Caco-2 (cell line): ENCODE data around the gene SLC6A6. TPM values are rescaled to one million over a fixed set of nuclear protein-coding genes. Genes with fewer than 3 reads are reported as not detected.

ENCODE experiments used
- BruUV-seq: library from RNA; stranded (reverse); fragments of 400-500 nt; replicated peaks from 2 replicates; lab custom pipeline; 2021; lab: Mats Ljungman, UMichigan
- CTCF ChIA-PET: fragments of 300-600 bp; sonication (Branson Sonifier 250); formaldehyde crosslinking; loops from one replicate; lab custom pipeline; 2022; ENCODE audit warnings: antibody characterized with exemption; lab: Charles Lee
- POLR2A ChIA-PET: fragments of 300-600 bp; sonication (Branson Sonifier 250); formaldehyde crosslinking; loops from one replicate; lab custom pipeline; 2022; ENCODE audit warnings: antibody characterized with exemption; lab: Charles Lee
- DNase-seq, 2 experiments: peaks; one replicate each; pipeline versions ENCODE4 v3.0.0 to v3.0.0-alpha.2; 2020 to 2022
- H3K27me3 ChIP-seq: replicated peaks from 2 replicates; pipeline ENCODE4 v1.6.0; 2011; ENCODE audit warnings: low read length; ENCODE audit not compliant: control insufficient read depth, insufficient read depth
- H3K36me3 ChIP-seq: 2 replicates; pipeline ENCODE4 v1.5.1; 2011; ENCODE audit warnings: low read length; ENCODE audit not compliant: control insufficient read depth, insufficient read depth
- H3K4me1 ChIP-seq: fragments of 250-450 bp; sonication (Bioruptor Pico); 2 replicates; pipeline ENCODE4 v1.5.1; 2020; ENCODE audit warnings: mild to moderate bottlenecking
- H3K4me3 ChIP-seq: 2 replicates; pipeline ENCODE4 v1.5.1; 2011; ENCODE audit warnings: low read depth, mild to moderate bottlenecking, control low read depth, low read length
- H3K9me3 ChIP-seq: fragments of 250-450 bp; sonication (Bioruptor Pico); 2 replicates; pipeline ENCODE4 v1.5.1; 2020; ENCODE audit warnings: mild to moderate bottlenecking, moderate library complexity
- H3K27ac Mint-ChIP-seq: one replicate; pipeline ENCODE4 v1.8.0; 2022; ENCODE audit warnings: mixed read lengths; ENCODE audit not compliant: unreplicated experiment
- H3K27me3 Mint-ChIP-seq: one replicate; pipeline ENCODE4 v1.8.0; 2022; ENCODE audit warnings: mixed read lengths; ENCODE audit not compliant: insufficient read depth, unreplicated experiment
- H3K36me3 Mint-ChIP-seq: one replicate; pipeline ENCODE4 v1.8.0; 2022; ENCODE audit warnings: mild to moderate bottlenecking, mixed read lengths; ENCODE audit not compliant: insufficient read depth, unreplicated experiment
- H3K4me1 Mint-ChIP-seq: one replicate; pipeline ENCODE4 v1.8.0; 2022; ENCODE audit warnings: low read depth, mixed read lengths; ENCODE audit not compliant: unreplicated experiment
- H3K4me3 Mint-ChIP-seq: one replicate; pipeline ENCODE4 v1.8.0; 2022; ENCODE audit warnings: mild to moderate bottlenecking, moderate library complexity, mixed read lengths; ENCODE audit not compliant: unreplicated experiment
- H3K9me3 Mint-ChIP-seq: one replicate; pipeline ENCODE4 v1.8.0; 2022; ENCODE audit warnings: mixed read lengths; ENCODE audit not compliant: unreplicated experiment
- CTCF ChIP-seq, 2 experiments: fragments of 200-600 bp in 1 of 2; IDR thresholded peaks; 1 replicate in 1 of 2; 2 replicates in 1 of 2; pipeline versions ENCODE4 v1.5.1 to v1.8.0; 2011 to 2022; ENCODE audit warnings: antibody characterized with exemption in 1 of 2, control low read depth in 1 of 2, inconsistent platforms in 1 of 2, low read depth in 1 of 2, low read length in 1 of 2, mild to moderate bottlenecking in 1 of 2, moderate library complexity in 1 of 2; ENCODE audit not compliant: insufficient read depth in 1 of 2, severe bottlenecking in 1 of 2, unreplicated experiment in 1 of 2
- intact Hi-C: fragments of 100-400 bp; cut with micrococcal nuclease; formaldehyde crosslinking; loops from one replicate; pipeline ENCODE4 v1.10.0; 2022; ENCODE audit not compliant: unreplicated experiment
- total RNA-seq: library from RNA; stranded (reverse); gene quantifications from 2 replicates; pipeline ENCODE4 v1.2.3, GENCODE V29; 2022

Gene SLC6A6
- total RNA-seq, 1 experiment from 2014 or later = 49.6 TPM

DNA sequence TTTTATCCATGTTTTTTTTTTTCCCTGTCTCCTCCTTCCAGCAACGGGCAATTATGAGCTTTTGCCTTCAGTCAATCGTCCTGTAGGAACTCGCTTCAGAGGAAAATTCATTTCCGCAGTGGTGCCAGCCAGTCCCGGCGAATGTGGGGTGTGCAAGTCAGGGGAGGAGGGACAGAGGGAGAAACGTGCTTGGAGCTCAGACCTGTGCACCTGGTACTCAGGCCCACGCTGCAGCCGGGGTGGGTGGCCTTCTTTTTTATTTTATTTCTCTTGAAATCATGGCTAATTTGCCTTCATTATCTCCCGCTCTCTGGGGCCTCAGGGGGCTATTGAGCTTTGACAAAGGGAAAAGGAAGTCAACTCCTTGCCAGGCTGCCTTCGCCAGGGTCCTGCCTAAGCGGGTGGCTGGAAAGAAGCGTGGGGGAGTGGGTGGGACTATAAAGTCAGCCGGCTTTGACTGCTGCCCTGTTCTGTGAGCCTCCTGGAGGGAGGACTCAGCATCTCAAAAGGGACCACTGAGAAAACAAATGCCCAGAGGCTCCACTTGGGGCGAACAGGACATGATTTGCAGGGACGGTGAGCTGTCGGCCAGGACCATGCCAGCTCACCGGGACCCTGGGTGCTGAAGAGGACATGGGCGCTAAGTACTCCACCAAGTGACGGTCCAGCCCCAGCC lies 132.2 kb downstream of the SLC6A6 start:
- ChIA-PET CTCF (no interaction called here), POLR2A (no interaction called here)
- intact Hi-C loops = no loop called here
- Mint-ChIP-seq H3K27ac (no peak overlapping the region), H3K27me3 (peaks cover under 1% of the 10 kb centered on the region), H3K9me3 (peaks cover 4% of the 10 kb centered on the region), H3K4me1 (no peaks in the 10 kb centered on the region), H3K4me3 (no peak overlapping the region), H3K36me3 (no peaks in the 10 kb centered on the region)
- TF ChIP-seq CTCF (IDR thresholded peaks at IDR 0.05; ENCODE audit: insufficient read depth in 1 of 2, low read depth in 1 of 2, low read length in 1 of 2, severe bottlenecking in 1 of 2, unreplicated experiment in 1 of 2) = no peak
- H3K9me3 ChIP-seq = no peaks in the 10 kb centered on the region; the same call in none of the 2 replicates
- no TSS peak for BruUV-seq
- no peak overlapping the region for H3K4me3 ChIP-seq
- H3K27me3 ChIP-seq = no peaks in the 10 kb centered on the region
- no peaks in the 10 kb centered on the region for H3K36me3 ChIP-seq
- no peaks in the 10 kb centered on the region for H3K4me1 ChIP-seq
- DNase-seq = no peak

DNA sequence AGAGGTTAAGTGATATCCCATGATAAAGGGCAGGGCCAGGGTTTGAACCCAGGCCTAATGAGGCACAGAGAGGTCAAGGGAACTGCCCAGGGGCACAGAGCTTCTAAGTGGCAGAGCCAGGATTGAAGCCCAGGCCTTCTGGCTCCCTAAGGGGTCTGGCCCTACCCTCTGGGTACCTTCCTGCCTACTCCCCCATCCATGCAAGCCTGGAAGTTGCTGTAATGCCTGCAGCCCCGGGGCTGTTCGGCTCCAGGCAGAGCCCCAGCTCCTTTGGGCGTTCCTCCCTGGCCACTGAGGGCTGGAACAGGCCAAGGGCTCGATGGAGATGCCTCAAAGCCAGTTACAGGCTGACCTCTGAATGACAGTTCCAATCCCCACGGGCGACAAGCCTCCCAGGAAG lies 133.2 kb downstream of the SLC6A6 start:
- no peaks in the 10 kb centered on the region for H3K9me3 ChIP-seq
- CTCF ChIA-PET = no interaction called here
- H3K27ac Mint-ChIP-seq = no peak overlapping the region
- no peak for DNase-seq
- no peaks in the 10 kb centered on the region for H3K27me3 Mint-ChIP-seq
- no peak overlapping the region for H3K4me3 Mint-ChIP-seq
- intact Hi-C loops = no loop called here
- no peaks in the 10 kb centered on the region for H3K9me3 Mint-ChIP-seq
- no peaks in the 10 kb centered on the region for H3K36me3 Mint-ChIP-seq
- no peaks in the 10 kb centered on the region for H3K27me3 ChIP-seq
- H3K36me3 ChIP-seq = no peaks in the 10 kb centered on the region
- H3K4me1 ChIP-seq = no peaks in the 10 kb centered on the region
- H3K4me3 ChIP-seq = no peak overlapping the region
- no TSS peak for BruUV-seq
- no peaks in the 10 kb centered on the region for H3K4me1 Mint-ChIP-seq
- TF ChIP-seq CTCF (IDR thresholded peaks at IDR 0.05; ENCODE audit: insufficient read depth in 1 of 2, low read depth in 1 of 2, low read length in 1 of 2, severe bottlenecking in 1 of 2, unreplicated experiment in 1 of 2) = no peak
- POLR2A ChIA-PET = no interaction called here

- no peak for DNase-seq
- CTCF ChIA-PET = no interaction called here
These were observed 133.8 kb downstream of the SLC6A6 start for GRCh38 chr3:14536055-14536815.

More at GRCh38 chr3:14536055-14536815, 133.8 kb downstream of the SLC6A6 start:
- no peak for TF ChIP-seq CTCF (IDR thresholded peaks at IDR 0.05; ENCODE audit: insufficient read depth in 1 of 2, low read depth in 1 of 2, low read length in 1 of 2, severe bottlenecking in 1 of 2, unreplicated experiment in 1 of 2)
- POLR2A ChIA-PET = no interaction called here
- intact Hi-C loops = no loop called here
- no peaks in the 10 kb centered on the region for H3K36me3 ChIP-seq
- Mint-ChIP-seq H3K27ac (no peak overlapping the region), H3K4me3 (no peak overlapping the region), H3K9me3 (no peaks in the 10 kb centered on the region), H3K4me1 (no peaks in the 10 kb centered on the region), H3K27me3 (no peaks in the 10 kb centered on the region), H3K36me3 (no peaks in the 10 kb centered on the region)
- no peaks in the 10 kb centered on the region for H3K4me1 ChIP-seq
- no peak overlapping the region for H3K4me3 ChIP-seq
- no peaks in the 10 kb centered on the region for H3K27me3 ChIP-seq
- no TSS peak for BruUV-seq
- no peaks in the 10 kb centered on the region for H3K9me3 ChIP-seq
